HG02840 (cell line): Measurements from ENCODE around the gene ZNRF3.
"Not testable (repeated sequence)": the region's sequence is repeated elsewhere in the genome, so short reads cannot be mapped to it uniquely, and the experiment has no call there.

ENCODE experiments used
- ATAC-seq: cut with Tn5 transposase; IDR thresholded peaks from one replicate; pipeline ENCODE4 v1.9.1; 2021; ENCODE audit warnings: mild to moderate bottlenecking, moderate library complexity, moderate number of reproducible peaks; ENCODE audit not compliant: unreplicated experiment, low FRiP score

The ZNRF3 gene

DNA sequence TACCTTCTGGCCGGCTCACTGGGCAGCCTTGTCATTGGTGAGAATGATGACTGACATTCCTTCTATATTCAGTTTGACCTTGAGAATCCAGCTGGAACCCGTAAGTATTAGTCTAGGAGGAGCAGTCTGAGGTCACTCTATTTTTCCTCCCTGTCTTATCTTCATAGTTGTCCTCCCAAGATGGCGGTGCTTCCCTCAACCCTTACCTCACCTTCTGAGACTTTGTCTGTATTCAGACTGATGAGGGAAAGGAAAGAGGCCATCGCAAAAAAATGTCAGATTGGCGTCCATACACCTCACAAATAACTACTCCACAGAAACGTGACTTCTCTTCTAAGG lies 195.5 kb downstream of the ZNRF3 start:
- ATAC-seq: no peak

DNA sequence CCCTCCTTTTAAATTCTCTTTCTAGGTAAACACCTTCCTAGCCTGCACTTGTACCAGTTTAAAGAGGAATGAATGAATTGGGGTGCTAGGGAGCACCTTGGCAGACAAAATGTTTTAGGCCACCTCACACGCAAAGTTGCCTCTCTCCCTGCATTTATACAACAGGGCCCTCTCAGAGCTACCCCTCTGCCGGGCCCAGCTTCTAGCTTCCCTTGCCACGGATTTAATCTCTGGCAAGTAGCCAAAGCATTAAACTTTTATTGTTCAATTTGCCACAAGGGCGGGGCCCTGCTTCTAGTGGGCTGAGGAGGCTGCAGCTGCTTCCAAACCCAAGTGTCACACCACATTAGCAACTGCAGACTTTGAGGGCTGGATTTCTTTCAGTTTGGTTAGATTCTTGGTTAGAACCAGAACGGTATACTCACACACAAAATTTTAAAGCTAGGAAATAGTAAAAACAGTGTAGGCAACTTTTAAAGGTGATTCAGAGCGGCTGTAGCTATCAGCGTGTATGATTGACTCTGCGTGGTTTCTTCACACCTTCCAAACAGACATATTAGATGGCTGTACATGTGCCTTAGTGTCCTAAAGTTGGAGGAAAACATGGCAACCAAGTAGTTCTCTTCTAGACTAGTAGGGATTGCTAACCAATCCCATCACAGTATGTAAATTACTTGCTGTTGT lies 196.0 kb downstream of the ZNRF3 start:
- ATAC-seq: no peak

- ATAC-seq: no peak
These were observed 197.0 kb downstream of the ZNRF3 start for GRCh38 chr22:29080106-29080975.

DNA sequence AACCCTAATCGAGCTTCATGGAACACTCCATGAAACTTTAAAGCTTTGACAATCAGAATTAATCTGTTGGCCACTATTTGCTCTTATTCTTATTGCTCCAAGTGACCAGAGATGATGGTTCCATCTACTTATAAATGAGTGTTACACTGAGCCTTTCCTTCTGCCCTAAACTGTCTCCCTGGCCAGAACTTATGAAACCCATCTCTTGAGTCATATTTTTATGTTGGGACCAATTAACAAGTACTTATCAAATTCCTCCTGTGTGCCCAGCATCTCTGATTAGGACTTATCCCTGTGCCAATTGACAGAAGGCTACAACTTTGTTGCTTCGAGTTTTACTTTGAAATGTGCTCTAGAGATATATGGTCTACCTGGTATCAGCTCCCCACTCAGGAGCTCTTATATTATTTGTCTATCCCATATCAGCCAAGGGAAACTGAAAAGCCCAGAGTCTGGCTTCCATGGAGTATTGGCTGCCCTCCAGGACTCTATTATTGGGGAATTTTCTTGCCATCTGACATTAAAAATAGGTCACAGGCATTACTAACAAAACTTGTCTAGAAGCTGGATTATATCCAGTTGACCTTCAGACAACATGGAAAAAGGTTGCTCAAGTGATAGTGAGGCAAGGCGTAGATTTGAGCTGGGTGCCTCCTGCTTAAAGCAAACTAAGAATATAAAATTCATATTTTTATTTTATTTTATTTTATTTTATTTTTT lies 198.3 kb downstream of the ZNRF3 start:
- no peak for ATAC-seq

DNA sequence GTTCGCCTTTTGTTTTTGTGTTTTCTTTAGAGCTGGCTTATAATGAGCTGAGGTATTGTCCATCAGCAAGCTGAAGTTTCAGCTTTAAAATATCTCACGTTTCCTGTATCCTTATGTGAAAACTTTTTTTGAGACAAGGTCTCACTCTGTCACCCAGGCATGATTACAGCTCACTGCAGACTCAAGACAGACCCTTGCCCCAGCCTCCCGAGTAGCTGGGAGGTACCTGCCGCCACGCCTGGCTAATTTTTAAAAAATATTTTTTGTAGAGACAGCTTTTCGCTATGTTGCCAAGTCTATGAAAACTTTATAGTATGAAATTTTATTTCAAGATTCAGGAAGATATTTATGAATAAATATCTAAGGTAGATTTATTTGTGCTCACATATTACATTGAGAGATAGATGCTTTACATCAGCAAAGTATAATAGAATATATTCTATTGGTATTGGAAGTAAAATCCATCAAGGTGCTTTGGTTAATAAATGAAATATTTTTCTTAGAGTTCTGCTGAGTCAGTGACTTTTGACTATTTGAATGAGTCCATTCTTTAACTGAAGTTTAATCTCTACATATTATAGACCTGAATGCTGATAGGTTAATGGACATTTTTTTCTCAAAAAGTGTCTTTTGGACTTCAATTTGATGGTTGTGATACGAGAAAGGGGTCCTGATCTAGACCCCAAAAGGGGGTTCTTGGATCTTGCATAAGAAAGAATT lies 199.6 kb downstream of the ZNRF3 start:
- no peak for ATAC-seq

DNA sequence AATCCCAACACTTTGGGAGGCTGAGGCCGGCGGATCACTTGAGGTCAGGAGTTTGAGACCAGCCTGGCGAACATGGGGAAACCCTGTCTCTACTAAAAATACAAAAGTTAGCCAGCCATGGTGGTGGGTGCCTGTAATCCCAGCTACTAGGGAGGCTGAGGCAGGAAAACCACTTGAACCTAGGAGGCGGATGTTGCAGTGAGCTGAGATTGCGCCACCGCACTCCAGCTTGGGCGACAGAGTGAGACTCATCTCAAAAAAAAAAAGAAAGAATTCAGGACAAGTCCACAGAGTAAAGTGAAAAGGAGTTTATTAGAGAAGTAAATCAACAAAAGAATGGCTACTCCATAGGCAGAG lies 200.2 kb downstream of the ZNRF3 start:
- ATAC-seq: not testable (repeated sequence)

DNA sequence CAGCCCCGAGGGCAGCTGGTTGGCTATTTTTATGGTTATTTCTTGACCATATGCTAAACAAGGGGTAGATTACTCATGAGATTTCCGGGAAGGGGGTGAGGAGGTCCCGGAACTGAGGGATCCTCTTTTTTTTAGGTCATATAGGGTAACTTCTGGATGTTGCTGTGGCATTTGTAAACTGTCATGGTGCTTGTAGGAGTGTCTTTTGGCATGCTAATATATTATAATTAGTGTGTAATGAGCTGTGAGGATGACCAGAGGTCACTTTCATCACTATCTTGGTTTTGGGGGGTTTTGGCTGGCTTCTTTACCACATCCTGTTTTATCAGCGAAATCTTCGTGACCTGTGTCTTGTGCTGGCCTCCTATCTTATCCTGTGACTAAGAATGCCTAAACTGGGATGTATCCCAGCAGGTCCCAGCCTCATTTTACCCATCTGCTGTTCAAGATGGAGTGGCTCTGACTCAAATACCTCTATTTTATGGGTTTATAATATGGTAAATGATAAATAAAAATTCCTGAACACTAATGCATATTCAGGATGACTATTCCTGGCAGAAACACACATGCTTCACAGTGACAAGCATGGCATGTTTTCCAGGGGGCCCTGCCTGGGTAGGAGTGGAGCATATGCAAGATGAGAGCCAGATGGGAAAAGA lies 200.7 kb downstream of the ZNRF3 start:
- ATAC-seq: no peak

- no peak for ATAC-seq
These were observed 203.6 kb downstream of the ZNRF3 start for GRCh38 chr22:29087012-29087411.

GRCh38 chr22:29088809-29089208 lies 205.4 kb downstream of the ZNRF3 start:
- no peak for ATAC-seq

DNA sequence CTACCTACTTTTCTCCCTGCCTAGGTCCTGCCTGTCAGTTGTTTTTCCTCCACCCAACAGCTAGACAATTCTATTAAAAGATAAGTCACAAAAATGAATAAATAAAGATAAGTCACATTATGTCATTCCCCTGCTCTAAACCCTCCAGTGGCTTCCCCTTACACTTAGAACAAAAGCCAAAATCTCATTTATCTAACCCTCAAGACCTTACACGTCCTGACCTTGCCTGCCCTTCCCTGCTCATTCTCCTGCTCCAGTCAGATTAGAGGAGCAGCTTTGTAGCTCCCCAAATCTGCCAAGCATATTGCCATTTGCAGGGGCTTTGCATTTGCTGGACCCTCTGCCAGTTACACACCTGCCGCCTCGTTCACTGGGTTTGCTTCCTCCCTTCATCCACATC lies 206.1 kb downstream of the ZNRF3 start:
- ATAC-seq: no peak

GRCh38 chr22:29090039-29090438 lies 206.7 kb downstream of the ZNRF3 start:
- ATAC-seq: no peak

- ATAC-seq: no peak
These were observed 208.9 kb downstream of the ZNRF3 start for GRCh38 chr22:29092243-29092642.

DNA sequence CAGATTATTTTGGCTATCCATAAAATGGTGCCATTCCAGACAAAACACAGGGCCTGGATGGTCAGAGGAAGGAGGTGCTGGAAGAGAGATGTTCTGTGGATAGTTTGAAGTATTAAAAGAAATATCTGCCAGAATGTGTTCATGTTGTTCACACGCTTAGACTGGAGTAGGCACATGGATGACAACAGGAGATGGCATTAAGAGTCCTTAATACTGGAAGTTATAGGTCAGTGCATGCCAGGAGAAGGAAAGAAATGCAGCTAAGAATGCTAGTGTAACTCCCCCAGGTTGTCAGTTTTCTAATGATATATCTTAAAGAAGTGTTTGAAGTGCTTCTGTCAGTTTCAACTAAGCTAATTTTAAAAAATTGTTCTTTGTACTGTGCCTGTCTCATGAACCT lies 209.7 kb downstream of the ZNRF3 start:
- ATAC-seq: no peak

GRCh38 chr22:29093501-29094300 lies 210.3 kb downstream of the ZNRF3 start:
- ATAC-seq: no peak

- ATAC-seq: no peak
These were observed 212.1 kb downstream of the ZNRF3 start for GRCh38 chr22:29095459-29095858.

GRCh38 chr22:29096736-29097669 lies 213.6 kb downstream of the ZNRF3 start:
- ATAC-seq: no peak

DNA sequence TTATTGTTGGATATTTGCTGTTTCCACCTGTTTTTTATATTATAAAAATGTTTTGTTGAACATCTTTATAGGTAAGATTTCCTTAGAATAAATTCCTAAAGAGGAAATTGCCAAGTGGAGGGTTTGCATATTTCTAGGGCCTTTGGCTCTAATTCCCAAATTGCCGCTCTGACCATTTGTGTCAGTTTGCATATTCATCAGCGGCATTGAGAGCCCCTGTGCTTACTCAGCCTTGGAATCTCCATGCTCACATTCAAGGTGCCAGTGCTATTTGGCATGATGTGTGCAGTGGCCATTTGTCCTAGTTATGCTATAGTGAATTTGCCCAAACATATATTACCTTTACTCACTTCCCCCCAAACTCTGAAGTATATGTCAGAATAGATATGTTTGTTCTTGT lies 214.9 kb downstream of the ZNRF3 start:
- no peak for ATAC-seq

DNA sequence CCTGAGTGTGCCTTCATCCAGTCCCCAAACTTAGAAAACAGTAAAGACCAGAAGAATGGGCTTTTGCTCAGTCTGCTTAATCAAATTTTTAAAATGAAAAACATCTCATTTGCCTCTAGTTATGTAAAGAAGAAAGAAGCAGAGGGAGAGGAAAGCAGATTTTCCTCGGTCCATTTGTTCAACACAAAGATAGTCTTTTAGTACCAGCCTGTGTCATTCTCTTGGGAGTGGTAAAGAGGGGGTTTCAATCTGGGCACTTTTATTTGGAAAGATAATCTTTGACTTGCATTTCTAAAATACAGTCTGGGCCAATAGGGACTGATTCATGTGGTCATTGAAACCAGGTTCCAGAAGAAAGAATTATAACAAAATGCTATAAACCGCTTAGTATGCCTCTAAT lies 218.9 kb downstream of the ZNRF3 start:
- ATAC-seq: no peak
